ENCODE data around the gene TMEM82.
"Not testable (repeated sequence)": the region's sequence is repeated elsewhere in the genome, so short reads cannot be mapped to it uniquely, and the experiment has no call there.

TMEM82 gene

DNA sequence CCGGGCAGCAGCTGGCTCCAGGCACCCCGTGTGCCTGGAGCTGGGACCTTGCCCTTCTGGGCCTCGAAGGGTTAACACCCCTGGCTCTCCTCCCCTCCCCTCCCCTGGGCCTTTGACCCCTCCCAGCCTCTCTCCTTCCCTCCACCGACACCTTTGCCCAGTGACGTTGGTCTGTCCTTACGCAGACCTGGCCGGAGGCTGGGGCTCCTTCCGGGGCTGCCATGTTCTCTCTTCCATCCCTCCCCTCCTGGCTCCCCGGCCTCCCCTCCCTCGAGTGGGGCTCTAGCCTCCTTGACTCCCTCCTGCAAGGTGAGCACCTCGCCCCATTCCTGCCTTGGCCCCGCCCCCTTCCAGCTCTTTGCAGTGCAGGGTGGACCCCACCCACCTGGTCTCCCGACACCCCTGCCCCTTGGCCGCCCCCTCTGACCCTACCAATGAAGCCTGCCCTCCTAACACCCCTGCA is at the start of gene TMEM82:
Gene TMEM82, plus strand, starts transcription at position 161 of the 463 bp plus-strand sequence. Its CDS starts 61 bp downstream, at position 222.
- H3K4me1 ChIP-seq (ENCODE audit: insufficient read depth, low read length): no peaks in the 10 kb centered on the region
- no peaks in the 10 kb centered on the region for H3K36me3 ChIP-seq (ENCODE audit: insufficient read depth, low read depth, low read length)
- H3K27me3 ChIP-seq (ENCODE audit: insufficient read depth, low read length): no peaks in the 10 kb centered on the region
- no peaks in the 10 kb centered on the region for H3K9me3 ChIP-seq (ENCODE audit: insufficient read depth, low read depth, low read length)
- H3K9ac ChIP-seq (ENCODE audit: low read depth, low read length): no peak within 1 kb of the TSS
- H3K27ac ChIP-seq (ENCODE audit: low read length): no peak within 1 kb of the TSS
- H3K4me3 ChIP-seq (ENCODE audit: low read length): peak within 1 kb of the TSS; percentile 45; the same call in 1 of the 2 replicates

DNA sequence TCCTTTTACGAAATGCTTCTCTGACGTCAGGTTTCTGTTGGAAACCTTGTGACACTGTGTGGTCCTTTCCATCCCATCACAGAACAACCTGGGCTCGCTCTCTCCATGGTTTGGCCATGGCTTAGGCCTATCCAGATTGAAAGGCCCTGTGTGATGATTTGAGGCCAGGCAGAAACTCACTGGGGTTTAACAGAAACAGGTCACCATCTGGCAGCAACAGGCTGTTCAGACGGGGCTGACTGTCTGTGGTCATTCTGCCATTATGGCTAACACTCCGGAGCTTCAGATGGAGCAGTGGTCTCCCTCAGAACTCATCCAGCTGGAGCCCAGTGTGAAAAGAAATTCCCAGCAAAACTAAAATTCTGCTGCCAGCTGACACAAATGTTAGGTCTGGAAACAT is 48.9 kb upstream of the TMEM82 start:
- Histone ChIP-seq H3K27me3 (ENCODE audit: insufficient read depth, low read length) (no peaks in the 10 kb centered on the region), H3K9ac (ENCODE audit: low read depth, low read length) (no peak overlapping the region; the same call in 1 of the 2 replicates), H3K9me3 (ENCODE audit: insufficient read depth, low read depth, low read length) (no peaks in the 10 kb centered on the region), H3K4me3 (ENCODE audit: low read length) (no peak overlapping the region), H3K27ac (ENCODE audit: low read length) (no peak overlapping the region), H3K36me3 (ENCODE audit: insufficient read depth, low read depth, low read length) (no peaks in the 10 kb centered on the region), H3K4me1 (ENCODE audit: insufficient read depth, low read length) (no peaks in the 10 kb centered on the region)

GRCh38 chr1:15696956-15697521 is 45.3 kb upstream of the TMEM82 start:
- H3K27ac ChIP-seq (ENCODE audit: low read length): no peak overlapping the region
- H3K9ac ChIP-seq (ENCODE audit: low read depth, low read length): no peak overlapping the region
- H3K4me1 ChIP-seq (ENCODE audit: insufficient read depth, low read length): no peaks in the 10 kb centered on the region
- H3K27me3 ChIP-seq (ENCODE audit: insufficient read depth, low read length): no peaks in the 10 kb centered on the region
- no peaks in the 10 kb centered on the region for H3K36me3 ChIP-seq (ENCODE audit: insufficient read depth, low read depth, low read length)
- H3K4me3 ChIP-seq (ENCODE audit: low read length): no peak overlapping the region
- no peaks in the 10 kb centered on the region for H3K9me3 ChIP-seq (ENCODE audit: insufficient read depth, low read depth, low read length)

DNA sequence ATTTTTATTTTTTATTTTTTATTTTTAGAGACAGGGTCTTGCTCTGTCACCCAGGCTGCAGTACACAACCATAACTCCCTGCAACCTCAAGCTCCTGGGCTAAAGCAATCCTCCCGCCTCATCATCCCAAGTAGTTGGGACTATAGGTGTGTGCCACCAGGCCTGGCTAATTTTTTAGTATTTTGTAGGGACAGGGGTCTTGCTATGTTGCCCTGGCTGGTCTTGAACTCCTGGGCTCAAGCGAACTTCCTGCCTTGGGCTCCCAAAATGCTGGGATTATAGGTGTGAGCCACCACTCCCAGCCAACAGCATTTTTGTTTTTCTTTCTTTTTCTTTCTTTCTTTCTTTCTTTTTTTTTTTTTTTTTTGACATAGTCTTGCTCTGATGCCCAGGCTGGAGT is 44.1 kb upstream of the TMEM82 start:
- H3K4me1 ChIP-seq (ENCODE audit: insufficient read depth, low read length): no peaks in the 10 kb centered on the region
- H3K9ac ChIP-seq (ENCODE audit: low read depth, low read length): no peak overlapping the region
- H3K4me3 ChIP-seq (ENCODE audit: low read length): no peak overlapping the region
- no peak overlapping the region for H3K27ac ChIP-seq (ENCODE audit: low read length)
- H3K36me3 ChIP-seq (ENCODE audit: insufficient read depth, low read depth, low read length): no peaks in the 10 kb centered on the region
- H3K27me3 ChIP-seq (ENCODE audit: insufficient read depth, low read length): no peaks in the 10 kb centered on the region
- no peaks in the 10 kb centered on the region for H3K9me3 ChIP-seq (ENCODE audit: insufficient read depth, low read depth, low read length)

- H3K36me3 ChIP-seq (ENCODE audit: insufficient read depth, low read depth, low read length); H3K4me3 ChIP-seq (ENCODE audit: low read length); H3K27me3 ChIP-seq (ENCODE audit: insufficient read depth, low read length); H3K9ac ChIP-seq (ENCODE audit: low read depth, low read length); H3K4me1 ChIP-seq (ENCODE audit: insufficient read depth, low read length); H3K9me3 ChIP-seq (ENCODE audit: insufficient read depth, low read depth, low read length); H3K27ac ChIP-seq (ENCODE audit: low read length): not testable (repeated sequence)
Observed at GRCh38 chr1:15699321-15699720, 43.0 kb upstream of the TMEM82 start.

DNA sequence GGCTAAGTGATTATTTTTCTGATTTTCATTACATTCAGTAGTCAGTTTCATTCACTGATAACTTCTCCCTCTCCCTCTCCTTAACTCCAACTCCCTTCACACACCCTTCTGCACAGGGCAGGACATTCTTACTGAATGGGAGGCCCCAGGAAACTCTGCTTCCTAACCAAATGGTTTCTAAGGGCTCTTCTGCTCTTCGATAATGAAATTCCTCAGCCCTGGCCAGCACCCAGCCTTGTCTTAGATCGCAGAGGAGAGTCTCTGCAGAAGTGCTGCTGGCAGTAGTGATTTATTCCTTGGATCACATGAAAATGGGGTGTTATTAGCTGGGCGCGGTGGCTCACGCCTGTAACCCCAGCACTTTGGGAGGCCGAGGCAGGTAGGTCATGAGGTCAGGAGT is 41.8 kb upstream of the TMEM82 start:
- H3K4me3 ChIP-seq (ENCODE audit: low read length): no peak overlapping the region
- H3K4me1 ChIP-seq (ENCODE audit: insufficient read depth, low read length): no peaks in the 10 kb centered on the region
- no peak overlapping the region for H3K27ac ChIP-seq (ENCODE audit: low read length)
- H3K27me3 ChIP-seq (ENCODE audit: insufficient read depth, low read length): no peaks in the 10 kb centered on the region
- H3K9me3 ChIP-seq (ENCODE audit: insufficient read depth, low read depth, low read length): no peaks in the 10 kb centered on the region
- no peak overlapping the region for H3K9ac ChIP-seq (ENCODE audit: low read depth, low read length)
- H3K36me3 ChIP-seq (ENCODE audit: insufficient read depth, low read depth, low read length): no peaks in the 10 kb centered on the region

DNA sequence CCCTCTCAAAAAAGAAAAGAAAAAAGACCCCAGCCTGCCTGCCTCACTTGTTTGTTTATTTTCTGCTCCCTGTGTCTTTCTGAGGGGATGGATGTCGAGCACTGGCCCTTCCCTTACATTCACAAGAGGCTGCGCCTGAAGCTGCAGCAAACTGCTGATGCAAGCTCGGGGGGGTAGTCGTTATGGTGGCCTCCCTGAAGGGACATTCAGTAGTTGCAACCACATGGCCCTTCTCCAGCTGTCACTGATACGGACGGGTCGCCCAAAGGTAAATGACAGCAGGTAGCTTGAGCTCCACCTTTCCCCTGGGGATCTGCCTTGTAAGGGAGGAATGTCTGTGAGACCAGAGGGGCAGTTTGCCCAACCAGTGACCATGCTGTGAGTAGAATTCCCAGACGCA is 40.5 kb upstream of the TMEM82 start:
- H3K4me1 ChIP-seq (ENCODE audit: insufficient read depth, low read length): no peaks in the 10 kb centered on the region
- no peaks in the 10 kb centered on the region for H3K9me3 ChIP-seq (ENCODE audit: insufficient read depth, low read depth, low read length)
- no peak overlapping the region for H3K27ac ChIP-seq (ENCODE audit: low read length)
- H3K36me3 ChIP-seq (ENCODE audit: insufficient read depth, low read depth, low read length): no peaks in the 10 kb centered on the region
- no peak overlapping the region for H3K9ac ChIP-seq (ENCODE audit: low read depth, low read length)
- no peaks in the 10 kb centered on the region for H3K27me3 ChIP-seq (ENCODE audit: insufficient read depth, low read length)
- H3K4me3 ChIP-seq (ENCODE audit: low read length): no peak overlapping the region

DNA sequence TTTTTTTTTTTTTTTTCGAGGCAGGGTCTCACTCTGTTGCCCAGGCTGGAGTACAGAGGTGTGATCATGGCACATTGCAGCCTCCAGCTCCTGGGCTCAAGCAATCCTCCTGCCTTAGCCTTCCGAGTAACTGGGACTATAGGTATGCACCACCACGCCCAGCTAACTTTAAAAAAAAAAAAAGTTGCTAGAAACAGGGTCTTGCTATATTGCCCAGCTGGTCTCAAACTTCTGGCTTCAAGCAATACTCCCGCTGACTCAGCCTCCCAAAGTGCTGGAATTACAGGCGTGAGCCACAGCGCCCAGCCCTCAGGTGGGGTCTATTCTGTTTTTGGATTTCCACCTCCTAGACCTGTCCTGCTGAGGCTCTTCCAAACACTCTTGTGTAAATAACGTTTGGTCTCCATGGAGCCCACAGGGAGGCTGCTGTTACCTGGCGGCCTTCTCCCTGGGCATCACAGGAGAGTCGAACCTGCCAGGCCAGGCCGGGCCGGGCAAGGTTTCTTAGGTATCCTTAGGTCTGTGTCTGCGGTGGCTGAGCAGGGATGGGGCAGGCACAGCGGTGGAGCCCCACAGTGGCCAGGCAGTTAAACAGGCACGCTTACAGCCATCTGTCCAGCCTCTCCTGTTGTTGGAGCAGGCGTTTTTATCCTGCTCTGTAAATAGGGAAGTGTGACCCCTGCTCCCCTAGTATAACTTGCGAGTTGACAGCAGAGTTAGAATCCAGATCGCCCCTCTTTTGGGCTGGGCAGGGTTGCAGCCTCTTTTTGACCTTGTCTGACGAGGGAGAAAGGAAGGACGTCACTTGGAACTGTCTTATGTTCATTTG is 39.4 kb upstream of the TMEM82 start:
- H3K4me3 ChIP-seq (ENCODE audit: low read length): no peak overlapping the region
- H3K27ac ChIP-seq (ENCODE audit: low read length): no peak overlapping the region

GRCh38 chr1:15703562-15703961 is 38.7 kb upstream of the TMEM82 start:
- Histone ChIP-seq H3K27ac (ENCODE audit: low read length) (no peak overlapping the region), H3K9ac (ENCODE audit: low read depth, low read length) (no peak overlapping the region), H3K4me3 (ENCODE audit: low read length) (no peak overlapping the region), H3K9me3 (ENCODE audit: insufficient read depth, low read depth, low read length) (no peaks in the 10 kb centered on the region), H3K4me1 (ENCODE audit: insufficient read depth, low read length) (no peaks in the 10 kb centered on the region), H3K27me3 (ENCODE audit: insufficient read depth, low read length) (no peaks in the 10 kb centered on the region), H3K36me3 (ENCODE audit: insufficient read depth, low read depth, low read length) (no peaks in the 10 kb centered on the region)

More for the DNA sequence above, 39.4 kb upstream of the TMEM82 start:
- Histone ChIP-seq H3K4me1 (ENCODE audit: insufficient read depth, low read length) (no peaks in the 10 kb centered on the region), H3K27me3 (ENCODE audit: insufficient read depth, low read length) (no peaks in the 10 kb centered on the region), H3K36me3 (ENCODE audit: insufficient read depth, low read depth, low read length) (no peaks in the 10 kb centered on the region), H3K9ac (ENCODE audit: low read depth, low read length) (no peak overlapping the region), H3K9me3 (ENCODE audit: insufficient read depth, low read depth, low read length) (no peaks in the 10 kb centered on the region)

GRCh38 chr1:15704526-15705183 is 37.6 kb upstream of the TMEM82 start:
- Histone ChIP-seq H3K4me1 (ENCODE audit: insufficient read depth, low read length) (no peaks in the 10 kb centered on the region), H3K27ac (ENCODE audit: low read length) (no peak overlapping the region), H3K9me3 (ENCODE audit: insufficient read depth, low read depth, low read length) (no peaks in the 10 kb centered on the region)

DNA sequence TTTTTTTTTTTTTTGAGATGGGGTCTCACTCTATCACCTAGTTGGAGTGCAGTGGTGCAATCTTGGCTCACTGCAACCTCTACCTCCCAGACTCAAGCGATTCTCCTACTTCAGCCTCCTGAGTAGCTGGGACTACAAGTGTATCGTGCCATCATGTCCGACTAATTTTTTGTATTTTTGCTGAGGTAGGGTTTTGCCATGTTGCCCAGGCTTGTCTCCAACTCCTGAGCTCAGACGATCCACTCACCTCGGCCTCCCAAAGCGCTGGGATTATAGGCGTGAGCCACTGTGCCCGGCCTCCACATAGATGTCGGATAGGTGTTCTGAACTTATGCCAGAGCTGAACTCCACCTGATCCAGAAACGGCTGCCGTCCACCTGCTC is 37.1 kb upstream of the TMEM82 start:
- no peak overlapping the region for H3K4me3 ChIP-seq (ENCODE audit: low read length)
- no peaks in the 10 kb centered on the region for H3K27me3 ChIP-seq (ENCODE audit: insufficient read depth, low read length)
- no peaks in the 10 kb centered on the region for H3K9me3 ChIP-seq (ENCODE audit: insufficient read depth, low read depth, low read length)
- no peaks in the 10 kb centered on the region for H3K4me1 ChIP-seq (ENCODE audit: insufficient read depth, low read length)
- H3K27ac ChIP-seq (ENCODE audit: low read length): no peak overlapping the region
- no peak overlapping the region for H3K9ac ChIP-seq (ENCODE audit: low read depth, low read length)
- H3K36me3 ChIP-seq (ENCODE audit: insufficient read depth, low read depth, low read length): no peaks in the 10 kb centered on the region

More at GRCh38 chr1:15704526-15705183, 37.6 kb upstream of the TMEM82 start:
- Histone ChIP-seq H3K36me3 (ENCODE audit: insufficient read depth, low read depth, low read length) (no peaks in the 10 kb centered on the region), H3K4me3 (ENCODE audit: low read length) (no peak overlapping the region), H3K9ac (ENCODE audit: low read depth, low read length) (no peak overlapping the region), H3K27me3 (ENCODE audit: insufficient read depth, low read length) (no peaks in the 10 kb centered on the region)

GRCh38 chr1:15706751-15707150 is 35.5 kb upstream of the TMEM82 start:
- H3K9me3 ChIP-seq (ENCODE audit: insufficient read depth, low read depth, low read length): no peaks in the 10 kb centered on the region
- no peak overlapping the region for H3K4me3 ChIP-seq (ENCODE audit: low read length)
- no peaks in the 10 kb centered on the region for H3K27me3 ChIP-seq (ENCODE audit: insufficient read depth, low read length)
- H3K4me1 ChIP-seq (ENCODE audit: insufficient read depth, low read length): no peaks in the 10 kb centered on the region
- no peak overlapping the region for H3K27ac ChIP-seq (ENCODE audit: low read length)
- no peaks in the 10 kb centered on the region for H3K36me3 ChIP-seq (ENCODE audit: insufficient read depth, low read depth, low read length)
- no peak overlapping the region for H3K9ac ChIP-seq (ENCODE audit: low read depth, low read length)

All from iPS-20b (cell line).